NCI-H2107 treated with DMSO at 0.1 percent for 48 hours (cell line): ENCODE results near the gene RAB3C.

ENCODE experiments used
- DNase-seq: peaks from one replicate; lab custom pipeline; 2025; ENCODE audit not compliant: unreplicated experiment; lab: John Stamatoyannopoulos, UW

RAB3C gene

GRCh38 chr5:58718269-58718978 is 135.5 kb downstream of the RAB3C start:
- no peak for DNase-seq

GRCh38 chr5:58722160-58722559 is 139.3 kb downstream of the RAB3C start:
- no peak for DNase-seq

GRCh38 chr5:58724992-58725391 is 142.1 kb downstream of the RAB3C start:
- DNase-seq, result no peak

- DNase-seq, result no peak
These were observed 148.8 kb downstream of the RAB3C start for GRCh38 chr5:58731641-58732040.

GRCh38 chr5:58735637-58736036 is 152.8 kb downstream of the RAB3C start:
- no peak for DNase-seq

GRCh38 chr5:58736214-58736613 is 153.3 kb downstream of the RAB3C start:
- DNase-seq, result no peak

GRCh38 chr5:58737671-58738070 is 154.8 kb downstream of the RAB3C start:
- no peak for DNase-seq

- no peak for DNase-seq
These were observed 155.5 kb downstream of the RAB3C start for GRCh38 chr5:58738336-58738735.

- no peak for DNase-seq
These were observed 156.2 kb downstream of the RAB3C start for GRCh38 chr5:58739051-58739450.

GRCh38 chr5:58740956-58741355 is 158.1 kb downstream of the RAB3C start:
- DNase-seq, result no peak

- no peak for DNase-seq
These were observed 162.5 kb downstream of the RAB3C start for GRCh38 chr5:58745350-58745749.

GRCh38 chr5:58746321-58746720 is 163.4 kb downstream of the RAB3C start:
- DNase-seq, result no peak

- no peak for DNase-seq
These were observed 167.2 kb downstream of the RAB3C start for GRCh38 chr5:58750036-58750435.

GRCh38 chr5:58751222-58751837 is 168.5 kb downstream of the RAB3C start:
- DNase-seq, result no peak

- no peak for DNase-seq
These were observed 169.2 kb downstream of the RAB3C start for GRCh38 chr5:58752104-58752503.

- no peak for DNase-seq
These were observed 170.6 kb downstream of the RAB3C start for GRCh38 chr5:58753446-58753845.

GRCh38 chr5:58754250-58754649 is 171.4 kb downstream of the RAB3C start:
- no peak for DNase-seq

- no peak for DNase-seq
These were observed 172.5 kb downstream of the RAB3C start for GRCh38 chr5:58755397-58755796.

- DNase-seq, result no peak
These were observed 176.9 kb downstream of the RAB3C start for GRCh38 chr5:58759745-58760144.

- DNase-seq, result no peak
These were observed 177.3 kb downstream of the RAB3C start for GRCh38 chr5:58760222-58760621.

GRCh38 chr5:58761407-58761806 is 178.5 kb downstream of the RAB3C start:
- DNase-seq, result no peak

GRCh38 chr5:58763390-58763789 is 180.5 kb downstream of the RAB3C start:
- DNase-seq, result no peak

GRCh38 chr5:58764199-58764598 is 181.3 kb downstream of the RAB3C start:
- DNase-seq, result no peak
